Measurements from ENCODE around the gene FAF1. TPM values are rescaled to one million over a fixed set of nuclear protein-coding genes. Genes with fewer than 3 reads are reported as not detected.

The FAF1 gene
- total RNA-seq, 1 experiment from 2014 or later: 109 TPM

DNA sequence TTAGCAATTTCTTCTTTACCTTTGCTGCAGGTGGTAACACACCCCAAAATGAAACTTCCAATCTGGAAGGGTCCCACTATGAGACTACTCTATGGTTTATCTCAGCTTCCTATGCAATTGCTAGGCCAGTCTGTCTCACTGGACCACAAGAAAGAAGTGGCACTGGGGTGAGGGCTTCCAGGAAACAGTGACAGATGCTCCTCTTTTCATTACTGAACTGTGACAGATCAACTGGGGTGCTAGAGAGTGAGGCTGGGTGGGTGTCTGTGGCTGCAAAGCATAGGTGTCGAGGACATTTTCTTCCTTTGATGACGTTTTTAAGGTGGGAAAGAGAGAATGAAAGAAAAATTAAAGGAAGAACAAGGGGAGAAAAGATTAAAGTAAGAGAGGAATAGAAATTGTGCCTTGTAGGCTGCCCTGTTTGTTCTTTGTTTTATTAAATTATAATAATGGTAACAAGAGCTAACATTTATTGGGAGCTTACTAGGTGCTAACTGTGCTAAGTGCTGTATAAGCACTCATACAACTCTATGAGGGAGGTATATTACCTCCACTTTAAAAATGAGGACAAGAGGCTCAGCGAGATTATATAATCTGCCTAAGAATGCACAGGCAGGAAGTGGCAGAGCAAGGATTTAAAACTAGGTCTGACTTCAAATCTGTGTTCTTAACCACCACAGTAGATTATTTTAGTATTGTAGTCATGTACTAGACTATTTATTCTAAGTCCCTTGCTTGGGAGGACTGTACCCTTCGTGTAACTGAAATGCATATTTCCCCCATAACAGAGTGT lies 509.0 kb downstream of the FAF1 start:
- POLR2A ChIA-PET (ENCODE audit: low non-redundant PET): no interaction called here
- Histone ChIP-seq H3K4me3 (ENCODE audit: low read depth, low read length, poor library complexity, severe bottlenecking) (no peak overlapping the region), H3K9me3 (ENCODE audit: low read depth, low read length, poor library complexity, severe bottlenecking) (no peaks in the 10 kb centered on the region), H3K36me3 (ENCODE audit: insufficient read depth, low read length, poor library complexity, severe bottlenecking) (no peaks in the 10 kb centered on the region), H3K27ac (ENCODE audit: low read depth, low read length, poor library complexity, severe bottlenecking) (no peak overlapping the region), H3K4me1 (ENCODE audit: insufficient read depth, low read length, poor library complexity, severe bottlenecking) (peaks cover 6% of the 10 kb centered on the region), H3K27me3 (replicated peaks; ENCODE audit: insufficient read depth, low read depth, low read length, poor library complexity) (no peaks in the 10 kb centered on the region)
- CTCF ChIA-PET: no interaction called here
- TF ChIP-seq EZH2 (IDR thresholded peaks at IDR 0.05; ENCODE audit: borderline replicate concordance, low read depth, low read length, poor library complexity, severe bottlenecking): no peak
- TF ChIP-seq, protein P1, sequence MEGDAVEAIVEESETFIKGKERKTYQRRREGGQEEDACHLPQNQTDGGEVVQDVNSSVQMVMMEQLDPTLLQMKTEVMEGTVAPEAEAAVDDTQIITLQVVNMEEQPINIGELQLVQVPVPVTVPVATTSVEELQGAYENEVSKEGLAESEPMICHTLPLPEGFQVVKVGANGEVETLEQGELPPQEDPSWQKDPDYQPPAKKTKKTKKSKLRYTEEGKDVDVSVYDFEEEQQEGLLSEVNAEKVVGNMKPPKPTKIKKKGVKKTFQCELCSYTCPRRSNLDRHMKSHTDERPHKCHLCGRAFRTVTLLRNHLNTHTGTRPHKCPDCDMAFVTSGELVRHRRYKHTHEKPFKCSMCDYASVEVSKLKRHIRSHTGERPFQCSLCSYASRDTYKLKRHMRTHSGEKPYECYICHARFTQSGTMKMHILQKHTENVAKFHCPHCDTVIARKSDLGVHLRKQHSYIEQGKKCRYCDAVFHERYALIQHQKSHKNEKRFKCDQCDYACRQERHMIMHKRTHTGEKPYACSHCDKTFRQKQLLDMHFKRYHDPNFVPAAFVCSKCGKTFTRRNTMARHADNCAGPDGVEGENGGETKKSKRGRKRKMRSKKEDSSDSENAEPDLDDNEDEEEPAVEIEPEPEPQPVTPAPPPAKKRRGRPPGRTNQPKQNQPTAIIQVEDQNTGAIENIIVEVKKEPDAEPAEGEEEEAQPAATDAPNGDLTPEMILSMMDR (conservative IDR thresholded peaks at IDR 0.05; ENCODE audit: low read depth, low read length): no peak
- DNase-seq (ENCODE audit: low spot score): no peak
- no TSS peak for BruUV-seq (replicated peaks)
- intact Hi-C loops (cut with micrococcal nuclease; ENCODE audit: unreplicated experiment): no loop called here

DNA sequence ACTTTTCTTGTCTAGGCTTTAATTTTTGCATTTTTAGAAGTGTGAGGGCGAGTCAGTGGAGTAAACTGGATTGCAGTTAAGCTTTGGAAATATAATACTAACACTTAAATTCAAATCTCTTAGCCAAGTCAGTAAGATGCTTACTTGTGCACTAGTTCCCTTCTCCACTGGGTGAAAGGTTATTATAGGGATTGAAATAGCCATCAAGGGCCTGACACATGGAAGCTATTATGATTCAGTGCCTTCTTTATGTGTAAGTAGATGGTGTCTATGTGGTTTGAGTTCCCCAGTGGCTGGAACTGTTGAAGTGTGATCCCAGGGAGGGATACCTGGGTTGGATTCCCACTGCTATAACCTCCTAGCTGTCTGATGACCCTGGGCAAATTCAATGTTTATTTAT lies 512.1 kb downstream of the FAF1 start:
- no peaks in the 10 kb centered on the region for H3K36me3 ChIP-seq (ENCODE audit: insufficient read depth, low read length, poor library complexity, severe bottlenecking)
- CTCF ChIA-PET: no interaction called here
- intact Hi-C loops (cut with micrococcal nuclease; ENCODE audit: unreplicated experiment): no loop called here

DNA sequence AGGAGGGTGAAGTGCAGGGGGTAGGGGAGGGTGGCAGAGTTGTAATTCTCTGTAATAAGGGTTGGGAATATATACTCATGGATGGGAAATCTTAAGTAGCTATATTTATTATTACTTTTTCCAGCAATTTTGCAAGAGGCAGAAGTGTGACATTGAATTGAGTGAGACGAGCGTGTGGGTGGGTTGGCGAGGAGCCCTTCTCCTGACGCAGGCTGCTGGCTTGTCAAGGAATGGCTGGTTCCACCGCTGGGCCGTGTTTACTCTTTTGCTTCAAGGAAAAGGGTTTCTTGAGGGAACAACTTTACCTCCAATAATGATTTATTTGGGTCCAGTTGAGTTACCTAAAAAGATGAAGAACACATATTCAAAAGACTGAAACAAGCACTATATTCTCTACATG lies 518.9 kb downstream of the FAF1 start:
- DNase-seq (ENCODE audit: low spot score): no peak
- no peaks in the 10 kb centered on the region for H3K4me1 ChIP-seq (ENCODE audit: insufficient read depth, low read length, poor library complexity, severe bottlenecking)
- no peak overlapping the region for H3K4me3 ChIP-seq (ENCODE audit: low read depth, low read length, poor library complexity, severe bottlenecking)
- no peak overlapping the region for H3K27ac ChIP-seq (ENCODE audit: low read depth, low read length, poor library complexity, severe bottlenecking)
- no peak for TF ChIP-seq EZH2 (IDR thresholded peaks at IDR 0.05; ENCODE audit: borderline replicate concordance, low read depth, low read length, poor library complexity, severe bottlenecking)
- TF ChIP-seq, protein P1 (conservative IDR thresholded peaks at IDR 0.05; ENCODE audit: low read depth, low read length): no peak
- ChIA-PET POLR2A (ENCODE audit: low non-redundant PET) (no interaction called here), CTCF (no interaction called here)
- no peaks in the 10 kb centered on the region for H3K36me3 ChIP-seq (ENCODE audit: insufficient read depth, low read length, poor library complexity, severe bottlenecking)
- BruUV-seq (replicated peaks): no TSS peak
- no peaks in the 10 kb centered on the region for H3K9me3 ChIP-seq (ENCODE audit: low read depth, low read length, poor library complexity, severe bottlenecking)
- H3K27me3 ChIP-seq (replicated peaks; ENCODE audit: insufficient read depth, low read depth, low read length, poor library complexity): no peaks in the 10 kb centered on the region
- intact Hi-C loops (cut with micrococcal nuclease; ENCODE audit: unreplicated experiment): no loop called here

More for the DNA sequence above, 512.1 kb downstream of the FAF1 start:
- no peaks in the 10 kb centered on the region for H3K27me3 ChIP-seq (replicated peaks; ENCODE audit: insufficient read depth, low read depth, low read length, poor library complexity)
- no TSS peak for BruUV-seq (replicated peaks)
- TF ChIP-seq, protein P1 (conservative IDR thresholded peaks at IDR 0.05; ENCODE audit: low read depth, low read length): no peak
- no peak for TF ChIP-seq EZH2 (IDR thresholded peaks at IDR 0.05; ENCODE audit: borderline replicate concordance, low read depth, low read length, poor library complexity, severe bottlenecking)
- no peaks in the 10 kb centered on the region for H3K9me3 ChIP-seq (ENCODE audit: low read depth, low read length, poor library complexity, severe bottlenecking)
- POLR2A ChIA-PET (ENCODE audit: low non-redundant PET): no interaction called here
- peaks cover under 1% of the 10 kb centered on the region for H3K4me1 ChIP-seq (ENCODE audit: insufficient read depth, low read length, poor library complexity, severe bottlenecking)
- no peak overlapping the region for H3K27ac ChIP-seq (ENCODE audit: low read depth, low read length, poor library complexity, severe bottlenecking)
- DNase-seq (ENCODE audit: low spot score): no peak
- H3K4me3 ChIP-seq (ENCODE audit: low read depth, low read length, poor library complexity, severe bottlenecking): no peak overlapping the region
